Skeletal muscle tissue (tissue), 4 donors: ENCODE data around the gene CDC42BPA. TPM values are rescaled to one million over a fixed set of nuclear protein-coding genes. Genes with fewer than 3 reads are reported as not detected.
"Not testable (repeated sequence)": the region's sequence is repeated elsewhere in the genome, so short reads cannot be mapped to it uniquely, and the experiment has no call there.

ENCODE experiments used
- H3K27ac ChIP-seq: one replicate; pipeline ENCODE4 v1.7.0; 2013; ENCODE audit warnings: mild to moderate bottlenecking, low read depth, low read length, inconsistent platforms
- H3K27me3 ChIP-seq, 3 donors: one replicate each; pipeline ENCODE4 v1.7.0; 2013; ENCODE audit warnings: low read length in 3 of 3; ENCODE audit not compliant: control insufficient read depth in 3 of 3, insufficient read depth in 3 of 3
- H3K36me3 ChIP-seq, 3 donors: one replicate each; pipeline ENCODE4 v1.7.0; 2013; ENCODE audit warnings: low read length in 3 of 3; ENCODE audit not compliant: control insufficient read depth in 3 of 3, insufficient read depth in 3 of 3
- H3K4me1 ChIP-seq, 3 donors: one replicate each; pipeline ENCODE4 v1.7.0; 2013; ENCODE audit warnings: low read length in 3 of 3, mild to moderate bottlenecking in 3 of 3; ENCODE audit not compliant: control insufficient read depth in 3 of 3, insufficient read depth in 3 of 3
- H3K4me3 ChIP-seq, 3 donors: one replicate each; pipeline ENCODE4 v1.7.0; 2013; ENCODE audit warnings: low read length in 3 of 3
- H3K9ac ChIP-seq, 3 donors: one replicate each; pipeline ENCODE4 v1.7.0; 2013; ENCODE audit warnings: low read length in 3 of 3, mild to moderate bottlenecking in 3 of 3, moderate library complexity in 2 of 3, low read depth in 1 of 3
- H3K9me3 ChIP-seq, 3 donors: one replicate each; pipeline ENCODE4 v1.7.0; 2013; ENCODE audit warnings: low read length in 3 of 3; ENCODE audit not compliant: control insufficient read depth in 3 of 3
- total RNA-seq: library from RNA; depleted of rRNA; stranded (reverse); fragments of >200 nt; gene quantifications from one replicate; pipeline ENCODE4 v1.2.3, GENCODE V29; 2014
- donor health status: Osteomylitis.

CDC42BPA gene
- total RNA-seq, 1 donor from 2014 or later = 44.4 TPM

DNA sequence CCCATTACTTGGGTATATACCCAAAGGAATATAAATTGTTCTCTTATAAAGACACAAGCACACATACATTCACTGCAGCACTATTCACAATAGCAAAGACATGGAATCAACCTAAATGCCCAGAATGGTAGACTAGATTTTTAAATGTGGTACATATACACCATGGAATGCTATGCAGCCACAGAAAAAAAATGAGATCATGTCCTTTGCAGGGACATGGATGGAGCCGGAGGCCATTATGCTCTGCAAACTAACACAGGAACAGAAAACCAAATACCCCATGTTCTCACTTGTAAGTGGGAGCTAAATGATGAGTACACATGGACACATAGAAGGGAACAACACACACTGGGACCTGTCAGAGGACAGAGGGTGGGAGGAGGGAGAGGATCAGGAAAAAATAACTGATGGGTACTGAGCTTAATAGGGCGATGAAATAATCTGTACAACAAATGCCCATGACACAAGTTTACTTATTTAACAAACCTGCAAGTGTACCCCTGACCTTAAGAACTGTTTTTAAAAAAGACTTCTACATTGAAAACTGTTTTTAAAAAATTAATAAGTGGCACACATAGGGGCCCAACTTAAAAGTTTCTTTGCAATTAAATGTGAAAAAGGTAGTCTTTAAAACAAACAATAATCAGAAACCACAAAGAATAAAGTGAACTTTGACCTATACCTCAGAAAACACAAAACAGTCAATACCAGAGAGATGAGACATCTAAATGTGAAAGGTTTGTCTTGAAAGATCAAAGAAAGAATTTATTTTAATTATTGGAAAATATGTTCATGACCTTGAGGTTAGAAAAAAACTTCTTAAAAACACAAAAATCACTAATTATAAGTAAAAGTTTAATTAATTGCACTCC, 75.2 kb downstream of the CDC42BPA start:
- H3K27me3 ChIP-seq = no peaks in the 10 kb centered on the region
- H3K27ac ChIP-seq = no peak overlapping the region
- no peak overlapping the region for H3K9ac ChIP-seq
- H3K9me3 ChIP-seq = no peaks in the 10 kb centered on the region
- H3K4me3 ChIP-seq = no peak overlapping the region
- peaks cover 3 to 17% (median 8%) of the 10 kb centered on the region in 3 donors for H3K4me1 ChIP-seq
- peaks cover 0 to 2% (median 0%) of the 10 kb centered on the region in 3 donors for H3K36me3 ChIP-seq

DNA sequence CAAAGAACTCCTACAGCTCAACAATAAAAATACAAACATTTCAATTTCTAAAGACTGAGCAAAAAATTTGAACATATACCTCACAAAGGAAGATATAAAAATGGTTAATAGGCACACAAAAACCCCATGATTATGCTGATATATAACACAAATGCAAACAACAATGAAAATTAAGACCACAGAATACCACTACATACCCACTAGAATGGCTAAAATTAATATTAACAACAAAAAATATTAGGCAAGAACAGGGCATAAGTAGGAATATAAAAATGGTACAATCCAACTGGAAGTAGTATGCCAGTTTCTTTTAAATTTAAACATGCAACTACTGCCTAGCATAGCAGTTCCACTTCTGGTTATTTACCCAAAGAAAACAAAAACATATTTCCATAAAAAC, 77.3 kb downstream of the CDC42BPA start:
- peaks cover 3 to 17% (median 8%) of the 10 kb centered on the region in 3 donors for H3K4me1 ChIP-seq
- no peaks in the 10 kb centered on the region for H3K9me3 ChIP-seq
- H3K36me3 ChIP-seq = peaks cover 0 to under 1% (median 0%) of the 10 kb centered on the region in 3 donors
- no peak overlapping the region for H3K9ac ChIP-seq
- no peaks in the 10 kb centered on the region for H3K27me3 ChIP-seq
- H3K4me3 ChIP-seq = no peak overlapping the region
- H3K27ac ChIP-seq = no peak overlapping the region

DNA sequence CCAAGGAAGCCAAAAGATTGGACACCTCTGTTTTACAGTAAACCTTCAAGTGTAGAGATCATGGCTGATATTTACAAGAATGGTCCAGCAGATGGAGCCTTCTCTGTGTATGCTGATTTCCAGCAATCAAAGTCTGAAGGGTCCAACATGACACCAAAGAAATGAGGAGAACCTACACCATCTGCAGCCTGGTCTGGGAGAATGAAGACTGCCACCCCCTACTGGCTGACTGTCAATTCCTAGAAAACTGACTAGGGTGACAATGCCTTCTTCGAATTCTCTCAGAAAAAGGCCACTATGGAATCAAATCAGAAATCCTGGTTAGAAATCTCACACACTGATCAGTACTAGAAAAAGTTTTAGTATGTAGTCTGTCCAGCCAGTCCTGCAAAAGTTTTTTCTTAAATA, 83.3 kb downstream of the CDC42BPA start:
- Histone ChIP-seq H3K36me3 (no peaks in the 10 kb centered on the region), H3K4me3 (no peak overlapping the region), H3K9me3 (no peaks in the 10 kb centered on the region), H3K27me3 (no peaks in the 10 kb centered on the region), H3K27ac (no peak overlapping the region), H3K4me1 (no peaks in the 10 kb centered on the region), H3K9ac (no peak overlapping the region)

DNA sequence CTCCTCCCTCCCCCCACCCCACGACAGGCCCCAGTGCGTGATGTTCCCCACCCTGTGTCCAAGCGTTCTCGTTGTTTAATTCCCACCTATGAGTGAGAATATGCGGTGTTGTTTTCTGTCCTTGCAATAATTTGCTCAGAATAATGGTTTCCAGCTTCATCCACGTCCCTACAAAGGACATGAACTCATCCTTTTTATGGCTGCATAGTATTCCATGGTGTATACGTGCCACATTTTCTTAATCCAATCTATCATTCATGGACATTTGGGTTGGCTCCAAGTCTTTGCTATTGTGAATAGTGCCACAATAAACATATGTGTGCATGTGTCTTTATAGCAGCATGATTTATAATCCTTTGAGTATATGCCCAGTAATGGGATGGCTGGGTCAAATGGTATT, 87.2 kb downstream of the CDC42BPA start:
- H3K36me3 ChIP-seq, H3K9ac ChIP-seq, H3K27ac ChIP-seq, H3K9me3 ChIP-seq, H3K4me3 ChIP-seq, H3K27me3 ChIP-seq, H3K4me1 ChIP-seq: not testable (repeated sequence)

DNA sequence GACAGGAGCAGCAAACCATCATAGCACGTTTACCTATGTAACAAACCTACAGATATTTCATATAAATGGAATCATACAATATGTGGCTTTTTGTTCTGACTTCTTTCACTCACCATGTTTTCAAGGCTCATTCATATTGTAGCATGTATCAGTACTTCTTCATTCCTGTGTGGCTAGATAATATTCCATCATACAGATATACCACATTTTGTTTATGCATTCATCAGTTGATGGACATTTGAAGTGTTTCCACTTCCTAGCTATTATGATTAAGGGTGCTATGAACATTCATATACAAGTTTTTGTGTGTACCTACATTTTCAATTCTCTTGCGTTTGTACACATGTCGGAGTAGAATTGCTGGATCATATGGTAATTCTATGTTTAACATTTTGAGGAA, 90.1 kb downstream of the CDC42BPA start:
- H3K27ac ChIP-seq = no peak overlapping the region
- peaks cover 0 to 6% (median 0%) of the 10 kb centered on the region in 3 donors for H3K4me1 ChIP-seq

DNA sequence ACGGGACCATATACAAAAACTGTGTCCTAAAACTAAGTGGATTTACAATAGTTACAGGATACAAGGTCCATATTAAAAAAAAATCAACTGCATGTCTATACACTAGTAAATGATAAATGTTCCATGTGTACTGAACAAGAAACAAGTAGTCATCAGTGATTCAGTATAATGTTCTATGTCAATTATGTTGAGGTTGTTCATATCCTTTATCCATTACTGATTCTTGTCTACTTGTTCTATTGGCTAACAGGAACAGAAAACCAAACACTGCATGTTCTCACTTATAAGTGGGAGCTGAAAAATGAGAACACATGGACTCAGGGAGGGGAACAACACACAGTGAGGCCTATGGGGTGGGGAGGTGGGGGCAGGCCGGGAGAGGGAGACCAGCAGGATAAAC, 90.5 kb downstream of the CDC42BPA start:
- H3K27ac ChIP-seq = no peak overlapping the region
- no peak overlapping the region for H3K4me3 ChIP-seq
- peaks cover 0 to 6% (median 0%) of the 10 kb centered on the region in 3 donors for H3K4me1 ChIP-seq
- no peak overlapping the region for H3K9ac ChIP-seq
- H3K9me3 ChIP-seq = no peaks in the 10 kb centered on the region
- H3K36me3 ChIP-seq = no peaks in the 10 kb centered on the region
- H3K27me3 ChIP-seq = no peaks in the 10 kb centered on the region

More for the DNA sequence above, 90.1 kb downstream of the CDC42BPA start:
- Histone ChIP-seq H3K36me3 (no peaks in the 10 kb centered on the region), H3K4me3 (no peak overlapping the region), H3K9me3 (no peaks in the 10 kb centered on the region), H3K9ac (no peak overlapping the region), H3K27me3 (no peaks in the 10 kb centered on the region)

DNA sequence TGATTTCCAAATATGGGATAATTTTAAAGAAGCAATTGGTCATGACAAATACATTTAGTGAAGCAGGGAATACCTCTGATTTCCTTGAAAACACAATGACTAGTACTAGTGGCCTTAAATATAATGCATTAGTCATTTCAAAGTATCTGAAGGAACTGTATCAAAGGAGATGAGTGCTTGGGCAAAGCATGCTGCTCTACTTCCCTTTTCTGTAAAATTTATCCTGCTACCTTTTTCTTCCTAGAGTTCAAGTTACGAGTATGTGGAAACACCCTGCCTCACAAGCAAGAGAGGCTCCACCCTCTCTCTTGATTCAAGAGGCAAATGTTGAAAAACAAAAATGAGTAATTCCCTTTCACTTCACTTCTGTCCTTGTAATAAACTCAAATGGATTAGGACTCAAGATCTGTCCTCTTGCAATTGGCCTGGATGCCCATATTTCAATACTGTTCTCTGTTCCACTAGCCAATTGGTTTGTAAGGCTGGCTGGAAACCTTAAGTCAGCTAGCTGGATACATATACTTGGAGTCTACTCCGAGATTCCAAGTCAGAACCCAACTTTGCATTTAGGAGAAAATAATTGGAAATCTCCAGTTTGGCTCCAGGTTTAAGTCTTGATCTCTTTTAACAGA, 92.5 kb downstream of the CDC42BPA start:
- Histone ChIP-seq H3K9me3 (no peaks in the 10 kb centered on the region), H3K36me3 (no peaks in the 10 kb centered on the region), H3K27ac (no peak overlapping the region), H3K4me1 (peaks cover 0 to 6% (median 0%) of the 10 kb centered on the region in 3 donors), H3K27me3 (no peaks in the 10 kb centered on the region), H3K4me3 (no peak overlapping the region), H3K9ac (no peak overlapping the region)

DNA sequence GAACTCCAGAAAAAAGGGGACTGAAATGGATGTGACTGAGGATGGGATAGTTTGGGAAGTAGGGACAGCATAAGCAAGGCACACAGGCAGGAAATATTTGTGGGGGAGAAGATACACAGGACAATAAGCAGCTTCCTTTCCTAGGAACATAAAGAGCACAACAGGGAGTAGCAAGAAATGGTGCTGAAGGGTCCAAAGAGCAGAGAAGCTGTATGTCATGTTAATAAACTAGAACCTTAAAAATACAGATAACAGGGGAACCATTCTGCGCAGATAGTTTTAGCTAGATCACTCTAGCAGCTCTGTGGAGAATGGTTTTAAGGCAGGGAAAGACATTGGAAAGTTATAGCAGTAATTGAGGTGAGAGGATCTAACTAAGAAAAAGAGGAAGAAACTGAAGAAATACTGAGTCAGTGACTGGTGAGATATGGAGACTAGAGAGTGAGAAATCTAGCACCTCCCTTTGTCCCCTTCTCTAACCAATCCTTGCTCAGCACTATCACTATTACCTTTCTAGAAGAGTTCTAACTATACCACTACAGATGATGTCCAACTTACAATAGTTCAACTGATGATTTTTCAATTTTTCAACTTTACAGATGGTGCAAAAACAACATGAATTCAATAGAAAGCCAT, 95.0 kb downstream of the CDC42BPA start:
- Histone ChIP-seq H3K27me3 (no peaks in the 10 kb centered on the region), H3K4me3 (no peak overlapping the region), H3K4me1 (peaks cover 0 to 9% (median 3%) of the 10 kb centered on the region in 3 donors), H3K27ac (no peak overlapping the region), H3K36me3 (no peaks in the 10 kb centered on the region), H3K9ac (no peak overlapping the region), H3K9me3 (no peaks in the 10 kb centered on the region)

DNA sequence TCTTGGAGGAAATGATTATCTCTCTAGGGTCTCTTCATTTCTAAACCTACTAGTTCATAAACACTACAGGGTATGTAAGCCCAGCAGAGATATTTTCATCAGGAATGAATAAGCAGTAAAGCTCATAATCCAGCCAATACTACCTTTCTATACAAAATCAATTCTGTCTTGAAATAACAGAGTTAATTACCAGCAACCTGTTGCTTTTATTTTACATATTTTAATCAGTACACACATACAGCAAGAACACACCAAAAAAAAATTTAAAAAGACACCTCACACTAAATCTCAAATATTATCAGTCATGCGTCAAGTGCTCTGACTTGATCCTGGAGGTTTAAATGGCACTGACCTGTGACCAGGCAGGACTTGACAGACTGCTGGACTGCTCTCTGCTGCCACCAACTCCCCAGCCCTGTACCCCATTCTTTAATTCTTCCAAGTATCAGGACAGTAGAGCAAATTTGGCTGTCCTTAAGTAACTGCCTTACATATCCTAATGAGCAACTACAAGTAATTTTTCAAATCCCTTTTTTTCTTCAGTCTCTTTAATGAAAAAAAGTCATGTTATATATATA, 98.5 kb downstream of the CDC42BPA start:
- H3K4me3 ChIP-seq = no peak overlapping the region
- H3K9ac ChIP-seq = no peak overlapping the region
- H3K9me3 ChIP-seq = no peaks in the 10 kb centered on the region
- no peak overlapping the region for H3K27ac ChIP-seq
- no peaks in the 10 kb centered on the region for H3K27me3 ChIP-seq
- H3K4me1 ChIP-seq = peaks cover 0 to 3% (median 3%) of the 10 kb centered on the region in 3 donors
- H3K36me3 ChIP-seq = no peaks in the 10 kb centered on the region
